Stimulated activated memory B cell treated with anti-CD40 and anti-IgM and Interleukin-4, amounts not matched to agents 10 μg/mL and 1 μg/mL and 100 μg/mL, for 72 hours (primary cell): ENCODE results near the gene MRPL57.
"Not testable (repeated sequence)": the region's sequence is repeated elsewhere in the genome, so short reads cannot be mapped to it uniquely, and the experiment has no call there.

Experiments used
- ATAC-seq: fragments of 150-1000 bp; cut with Tn5 transposase; 2 replicates; pipeline ENCODE4 v1.10.0; 2021
- H3K27ac Mint-ChIP-seq: one replicate; pipeline ENCODE4 v1.8.0; 2022; ENCODE audit warnings: mild to moderate bottlenecking, mixed read lengths
- H3K27me3 Mint-ChIP-seq: one replicate; pipeline ENCODE4 v1.8.0; 2022; ENCODE audit warnings: mixed read lengths
- H3K36me3 Mint-ChIP-seq: one replicate; pipeline ENCODE4 v1.8.0; 2022; ENCODE audit warnings: mixed read lengths
- H3K4me1 Mint-ChIP-seq: one replicate; pipeline ENCODE4 v1.8.0; 2022; ENCODE audit warnings: mixed read lengths
- H3K4me3 Mint-ChIP-seq: one replicate; pipeline ENCODE4 v1.8.0; 2022; ENCODE audit warnings: mild to moderate bottlenecking, moderate library complexity, mixed read lengths
- H3K9me3 Mint-ChIP-seq: one replicate; pipeline ENCODE4 v1.8.0; 2022; ENCODE audit warnings: mixed read lengths

The MRPL57 gene

GRCh38 chr13:21216332-21216731 is 39.9 kb downstream of the MRPL57 start:
- no peak overlapping the region for H3K4me3 Mint-ChIP-seq
- H3K36me3 Mint-ChIP-seq = no peaks in the 10 kb centered on the region
- H3K9me3 Mint-ChIP-seq = peaks cover 9% of the 10 kb centered on the region

GRCh38 chr13:21218351-21219035 is 42.0 kb downstream of the MRPL57 start:
- no peak overlapping the region for H3K27ac Mint-ChIP-seq
- peaks cover 8% of the 10 kb centered on the region for H3K4me1 Mint-ChIP-seq
- peaks cover 4% of the 10 kb centered on the region for H3K9me3 Mint-ChIP-seq
- no peaks in the 10 kb centered on the region for H3K36me3 Mint-ChIP-seq
- peak; percentile 68 for ATAC-seq
- peaks cover 35% of the 10 kb centered on the region for H3K27me3 Mint-ChIP-seq
- H3K4me3 Mint-ChIP-seq = no peak overlapping the region

More at GRCh38 chr13:21216332-21216731, 39.9 kb downstream of the MRPL57 start:
- no peak for ATAC-seq
- H3K27ac Mint-ChIP-seq = no peak overlapping the region
- H3K27me3 Mint-ChIP-seq = peaks cover 49% of the 10 kb centered on the region
- H3K4me1 Mint-ChIP-seq = peaks cover 8% of the 10 kb centered on the region

DNA sequence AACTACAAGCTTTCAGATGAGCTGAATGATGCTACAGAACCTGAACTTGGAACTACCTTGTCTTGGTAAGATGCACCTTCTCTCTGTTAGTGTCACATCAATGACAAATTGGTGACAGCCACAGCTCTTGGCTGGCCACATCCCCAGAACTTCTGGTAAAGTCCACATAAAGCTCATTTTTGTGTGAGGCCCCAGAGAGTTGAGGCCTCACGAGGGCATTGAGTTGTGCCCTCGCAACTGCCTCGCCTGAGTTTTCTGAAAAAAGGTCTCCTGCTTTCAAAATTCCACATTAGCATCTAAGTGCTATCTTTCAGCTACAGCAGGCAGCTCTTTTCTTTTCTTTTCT is 42.6 kb downstream of the MRPL57 start:
- Mint-ChIP-seq H3K27me3 (peaks cover 32% of the 10 kb centered on the region), H3K36me3 (no peaks in the 10 kb centered on the region), H3K4me1 (peaks cover 8% of the 10 kb centered on the region), H3K9me3 (peaks cover 4% of the 10 kb centered on the region), H3K27ac (peak overlapping the region; percentile 62), H3K4me3 (no peak overlapping the region)
- peak; percentile 12 for ATAC-seq

DNA sequence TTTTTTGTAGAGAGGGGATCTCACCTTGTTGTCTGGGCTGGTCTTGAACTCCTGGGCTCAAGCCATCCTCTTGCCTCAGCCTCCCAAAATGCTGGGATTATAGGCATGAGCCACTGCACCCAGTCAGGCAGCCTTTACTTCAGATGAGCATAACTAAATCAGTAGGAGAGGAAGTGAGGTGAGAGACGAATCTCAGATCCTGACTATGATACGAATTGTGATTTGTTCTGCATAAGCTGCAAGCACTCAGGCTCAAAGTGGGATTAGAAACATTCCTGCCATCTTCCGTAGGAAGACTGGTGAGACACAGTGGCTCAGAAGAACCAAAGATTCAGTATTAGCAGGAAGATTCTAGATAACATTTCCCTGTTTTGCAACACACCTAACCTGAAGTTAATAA is 43.3 kb downstream of the MRPL57 start:
- peaks cover 25% of the 10 kb centered on the region for H3K27me3 Mint-ChIP-seq
- H3K4me1 Mint-ChIP-seq, H3K36me3 Mint-ChIP-seq, H3K9me3 Mint-ChIP-seq, ATAC-seq, H3K4me3 Mint-ChIP-seq: not testable (repeated sequence)
- H3K27ac Mint-ChIP-seq = peak overlapping the region; percentile 62

DNA sequence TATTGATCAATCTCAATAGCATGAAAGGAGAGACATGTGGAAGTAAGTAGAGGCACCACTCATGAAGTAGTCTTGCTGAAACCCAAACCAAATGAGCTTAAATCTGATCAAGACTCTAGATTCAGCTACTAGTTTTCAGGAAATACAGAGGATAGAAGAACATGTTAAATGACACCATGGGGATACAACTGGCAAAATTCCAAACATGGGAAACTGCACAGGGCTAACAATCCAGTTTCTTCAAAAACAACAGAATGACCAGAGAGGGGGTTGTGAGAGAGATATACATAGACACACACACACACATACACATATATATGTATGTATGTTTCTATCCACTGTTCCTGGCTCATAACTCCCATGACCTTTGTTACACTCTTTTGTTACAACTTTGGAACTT is 44.8 kb downstream of the MRPL57 start:
- Mint-ChIP-seq H3K36me3 (no peaks in the 10 kb centered on the region), H3K27me3 (peaks cover 18% of the 10 kb centered on the region), H3K4me1 (peaks cover 8% of the 10 kb centered on the region), H3K27ac (no peak overlapping the region), H3K9me3 (peaks cover 4% of the 10 kb centered on the region), H3K4me3 (no peak overlapping the region)
- no peak for ATAC-seq

GRCh38 chr13:21225082-21225481 is 48.6 kb downstream of the MRPL57 start:
- peaks cover 22% of the 10 kb centered on the region for H3K27me3 Mint-ChIP-seq

DNA sequence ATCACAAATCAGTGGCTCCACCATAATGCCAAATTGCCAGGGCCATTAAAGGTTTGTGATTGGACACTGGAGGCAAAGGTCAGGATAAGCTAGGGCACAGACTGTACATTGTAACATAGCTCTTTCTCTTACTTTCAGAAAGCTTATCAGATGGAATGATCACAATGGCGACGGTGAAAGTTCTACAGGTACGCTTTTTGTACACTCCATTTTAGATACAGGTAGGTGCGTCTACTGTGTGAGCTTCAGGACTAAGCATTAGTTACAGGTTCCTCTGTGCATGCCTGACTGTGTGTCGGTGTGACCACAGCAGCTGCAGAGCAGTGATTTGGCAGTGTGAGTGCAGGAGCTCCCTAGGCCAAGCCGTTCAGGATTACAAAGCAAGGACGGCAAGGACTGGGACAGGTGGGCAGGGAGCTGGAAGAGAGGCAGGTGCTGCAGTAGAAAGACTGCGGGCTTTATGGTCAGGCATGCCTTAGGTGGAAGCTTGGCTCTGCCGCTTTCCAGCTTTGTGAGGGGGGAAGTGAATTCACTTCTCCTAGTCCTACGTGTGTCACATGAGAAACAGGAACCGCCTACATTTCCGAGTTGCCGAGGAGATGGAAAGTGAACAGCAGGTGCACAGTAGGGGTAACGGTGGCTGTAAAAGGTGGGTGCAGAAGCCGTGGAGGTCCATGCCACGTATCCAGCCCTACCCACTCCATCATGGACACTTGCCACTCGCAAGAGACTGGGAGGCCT is 49.6 kb downstream of the MRPL57 start:
- H3K27me3 Mint-ChIP-seq = peaks cover 22% of the 10 kb centered on the region
- no peak overlapping the region for H3K4me3 Mint-ChIP-seq
- no peaks in the 10 kb centered on the region for H3K4me1 Mint-ChIP-seq
- ATAC-seq = no peak
- H3K36me3 Mint-ChIP-seq = no peaks in the 10 kb centered on the region
- peaks cover 4% of the 10 kb centered on the region for H3K9me3 Mint-ChIP-seq
- no peak overlapping the region for H3K27ac Mint-ChIP-seq

More at GRCh38 chr13:21225082-21225481, 48.6 kb downstream of the MRPL57 start:
- ATAC-seq = no peak
- H3K9me3 Mint-ChIP-seq = peaks cover 4% of the 10 kb centered on the region
- no peaks in the 10 kb centered on the region for H3K36me3 Mint-ChIP-seq
- H3K27ac Mint-ChIP-seq = no peak overlapping the region
- no peak overlapping the region for H3K4me3 Mint-ChIP-seq
- H3K4me1 Mint-ChIP-seq = no peaks in the 10 kb centered on the region

DNA sequence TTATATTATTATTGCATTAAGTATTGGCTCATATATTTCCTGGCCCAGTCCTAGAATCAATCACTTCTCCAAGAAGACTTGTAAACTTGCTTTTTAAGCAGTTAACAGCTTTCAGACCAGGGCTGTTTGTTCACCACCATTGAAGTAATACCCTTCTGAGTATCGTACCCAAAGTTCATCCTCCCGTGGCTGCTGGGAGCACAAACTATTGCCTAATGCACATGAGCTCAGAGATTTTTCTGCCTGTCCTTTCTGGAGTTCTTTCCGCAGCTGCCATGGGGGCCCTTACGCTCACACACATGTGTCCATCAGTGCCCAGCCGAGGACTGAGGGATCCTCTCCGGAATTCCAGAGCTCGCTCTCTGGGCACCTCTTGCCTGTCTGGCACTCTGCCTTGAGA is 51.5 kb downstream of the MRPL57 start:
- no peaks in the 10 kb centered on the region for H3K4me1 Mint-ChIP-seq
- H3K27ac Mint-ChIP-seq = no peak overlapping the region
- H3K4me3 Mint-ChIP-seq = no peak overlapping the region
- peaks cover 21% of the 10 kb centered on the region for H3K27me3 Mint-ChIP-seq
- H3K9me3 Mint-ChIP-seq = no peaks in the 10 kb centered on the region
- no peak for ATAC-seq
- no peaks in the 10 kb centered on the region for H3K36me3 Mint-ChIP-seq
